HCT116 (cell line): Measurements from ENCODE around the gene SLC25A36.

Experiments
- EZH2 ChIP-seq: fragments of 200-600 bp; sonication (generic); IDR thresholded peaks from 2 replicates; pipeline ENCODE4 v1.6.1; 2017; ENCODE audit warnings: antibody characterized with exemption, mixed run types
- POLR2A ChIP-seq: IDR thresholded peaks from 2 replicates; pipeline ENCODE4 v1.7.0; 2011; ENCODE audit warnings: borderline replicate concordance; ENCODE audit not compliant: insufficient read depth, insufficient read length; ENCODE audit errors: extremely low read depth
- POLR2AphosphoS5 ChIP-seq: IDR thresholded peaks from 2 replicates; pipeline ENCODE4 v1.6.1; 2011; ENCODE audit warnings: mild to moderate bottlenecking, low read depth, low read length, moderate library complexity
- RAD21 ChIP-seq: IDR thresholded peaks from 2 replicates; pipeline ENCODE4 v1.6.1; 2012; ENCODE audit warnings: low read depth, mild to moderate bottlenecking
- SIN3A ChIP-seq: IDR thresholded peaks from 2 replicates; pipeline ENCODE4 v1.6.1; 2012; ENCODE audit warnings: low read depth
- TF ChIP-seq, protein P1 (sequence below), 3 experiments: fragments of 200-600 bp in 1 of 3; sonication (generic) in 1 of 3; IDR thresholded peaks in 2 of 3; conservative IDR thresholded peaks in 1 of 3; 2 replicates each; pipeline ENCODE4 v1.5.1; 2012 to 2017; ENCODE audit warnings: low read depth in 2 of 3, low read length in 2 of 3, antibody characterized with exemption in 1 of 3, borderline replicate concordance in 1 of 3, control low read depth in 1 of 3, mild to moderate bottlenecking in 1 of 3, mixed read lengths in 1 of 3, mixed run types in 1 of 3, moderate library complexity in 1 of 3; ENCODE audit not compliant: insufficient read depth in 1 of 3

DNA sequence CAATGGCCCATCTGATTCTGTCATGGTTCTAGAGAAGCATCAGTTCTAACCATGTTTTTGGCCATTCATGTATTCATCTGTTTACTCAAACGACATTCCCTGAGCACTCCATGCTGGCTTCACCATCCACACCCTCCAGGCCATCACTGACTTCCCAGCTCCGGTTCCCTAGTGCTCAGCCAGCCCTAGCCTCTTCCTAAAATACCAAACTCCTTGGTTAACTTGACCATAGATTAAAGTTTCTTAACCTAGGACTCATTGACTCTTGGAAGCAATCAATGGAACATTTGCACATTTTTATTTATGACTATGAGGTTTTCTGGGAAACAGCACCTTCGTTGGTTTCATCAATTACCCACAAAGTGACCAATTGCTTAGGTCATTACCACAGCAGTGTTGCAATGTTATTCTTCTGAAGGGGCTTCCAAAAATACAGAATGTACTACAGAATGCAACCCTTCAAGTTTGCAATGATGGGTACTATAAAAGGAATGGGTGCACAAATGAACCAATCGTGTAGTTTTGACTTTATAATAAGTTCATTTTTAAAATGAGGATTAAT, 27.2 kb upstream of the SLC25A36 start:
- TF ChIP-seq POLR2A (no peak), RAD21 (no peak), SIN3A (no peak), EZH2 (no peak), POLR2AphosphoS5 (no peak)
- TF ChIP-seq, protein P1, sequence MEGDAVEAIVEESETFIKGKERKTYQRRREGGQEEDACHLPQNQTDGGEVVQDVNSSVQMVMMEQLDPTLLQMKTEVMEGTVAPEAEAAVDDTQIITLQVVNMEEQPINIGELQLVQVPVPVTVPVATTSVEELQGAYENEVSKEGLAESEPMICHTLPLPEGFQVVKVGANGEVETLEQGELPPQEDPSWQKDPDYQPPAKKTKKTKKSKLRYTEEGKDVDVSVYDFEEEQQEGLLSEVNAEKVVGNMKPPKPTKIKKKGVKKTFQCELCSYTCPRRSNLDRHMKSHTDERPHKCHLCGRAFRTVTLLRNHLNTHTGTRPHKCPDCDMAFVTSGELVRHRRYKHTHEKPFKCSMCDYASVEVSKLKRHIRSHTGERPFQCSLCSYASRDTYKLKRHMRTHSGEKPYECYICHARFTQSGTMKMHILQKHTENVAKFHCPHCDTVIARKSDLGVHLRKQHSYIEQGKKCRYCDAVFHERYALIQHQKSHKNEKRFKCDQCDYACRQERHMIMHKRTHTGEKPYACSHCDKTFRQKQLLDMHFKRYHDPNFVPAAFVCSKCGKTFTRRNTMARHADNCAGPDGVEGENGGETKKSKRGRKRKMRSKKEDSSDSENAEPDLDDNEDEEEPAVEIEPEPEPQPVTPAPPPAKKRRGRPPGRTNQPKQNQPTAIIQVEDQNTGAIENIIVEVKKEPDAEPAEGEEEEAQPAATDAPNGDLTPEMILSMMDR (IDR thresholded peaks at IDR 0.05 in 2 of 3, conservative IDR thresholded peaks at IDR 0.05 in 1 of 3; ENCODE audit: borderline replicate concordance in 1 of 3, insufficient read depth in 1 of 3, low read depth in 2 of 3, low read length in 2 of 3): no peak
